T-helper 1 cell treated with Interleukin-12 subunit alpha and Interleukin-12 subunit beta and Interleukin-4 antibody, amounts not matched to agents 30 ng/mL and 1 ng/mL, for 36 hours (primary cell): ENCODE measurements around the gene CLRN3. TPM values are rescaled to one million over a fixed set of nuclear protein-coding genes. Genes with fewer than 3 reads are reported as not detected.

Experiments used
- intact Hi-C: fragments of 100-400 bp; cut with micrococcal nuclease; formaldehyde crosslinking; loops from one replicate; pipeline ENCODE4 v1.15.1; 2024
- total RNA-seq: library from RNA; stranded (reverse); gene quantifications from 2 replicates; pipeline ENCODE4 v1.2.3, GENCODE V29; 2022

CLRN3 gene
- not detected in 2 replicates for total RNA-seq

- intact Hi-C loops, result no loop called here
Observed at GRCh38 chr10:127892743-127893142, at the start of gene CLRN3. Gene CLRN3 (minus strand): TSS chr10:127892941. CDS start chr10:127892784, 157 bp downstream.

- intact Hi-C loops, result no loop called here
Observed at GRCh38 chr10:127940866-127941640, 48.3 kb upstream of the CLRN3 start.

DNA sequence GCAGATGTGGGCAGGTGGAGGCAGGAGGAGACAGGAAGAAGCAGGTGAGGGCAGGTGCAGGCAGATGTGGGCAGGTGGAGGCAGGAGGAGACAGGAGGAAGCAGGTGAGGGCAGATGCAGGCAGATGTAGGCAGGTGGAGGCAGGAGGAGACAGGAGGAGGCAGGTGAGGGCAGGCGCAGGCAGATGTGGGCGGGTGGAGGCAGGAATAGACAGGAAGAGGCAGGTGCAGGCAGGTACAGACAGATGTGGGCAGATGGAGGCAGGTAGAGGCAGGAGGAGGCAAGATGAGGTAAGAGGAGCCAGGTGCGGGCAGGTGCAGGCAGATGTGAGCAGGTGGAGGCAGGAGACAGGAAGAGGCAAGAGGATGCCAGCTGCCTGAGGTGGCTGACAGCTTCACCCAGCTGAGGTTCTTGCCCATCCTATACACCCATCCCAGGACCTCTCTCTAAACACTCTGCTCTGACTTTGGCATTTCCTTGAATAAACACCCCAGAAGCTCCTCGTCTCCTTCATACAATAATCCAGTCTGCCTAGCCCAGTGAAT lies 47.1 kb upstream of the CLRN3 start:
- intact Hi-C loops, result no loop called here

- intact Hi-C loops, result no loop called here
Observed at GRCh38 chr10:127937915-127938463, 45.2 kb upstream of the CLRN3 start.

GRCh38 chr10:127937069-127937468 lies 44.3 kb upstream of the CLRN3 start:
- intact Hi-C loops, result no loop called here

- intact Hi-C loops, result no loop called here
Observed at GRCh38 chr10:127935071-127935561, 42.4 kb upstream of the CLRN3 start.

- intact Hi-C loops, result no loop called here
Observed at GRCh38 chr10:127934383-127934782, 41.6 kb upstream of the CLRN3 start.

DNA sequence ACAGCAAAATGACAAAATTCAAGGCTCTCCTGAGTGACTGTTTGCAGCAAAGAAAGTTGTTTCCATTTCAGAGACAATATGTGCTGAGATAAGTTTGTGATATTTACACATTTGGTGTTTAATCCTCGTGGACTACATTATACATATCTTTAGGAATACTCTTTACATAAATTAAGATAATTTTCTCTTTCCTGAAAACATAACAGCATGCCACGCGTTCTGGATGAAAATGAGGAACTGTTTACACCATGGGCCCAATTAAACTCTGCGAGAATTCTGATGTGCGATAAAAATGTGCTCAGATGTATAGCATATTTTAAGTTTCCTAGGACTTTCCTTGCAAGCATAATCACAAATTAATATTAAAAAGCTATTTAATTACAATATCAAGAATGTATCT lies 40.5 kb upstream of the CLRN3 start:
- intact Hi-C loops, result no loop called here

GRCh38 chr10:127932521-127933270 lies 40.0 kb upstream of the CLRN3 start:
- intact Hi-C loops, result no loop called here

DNA sequence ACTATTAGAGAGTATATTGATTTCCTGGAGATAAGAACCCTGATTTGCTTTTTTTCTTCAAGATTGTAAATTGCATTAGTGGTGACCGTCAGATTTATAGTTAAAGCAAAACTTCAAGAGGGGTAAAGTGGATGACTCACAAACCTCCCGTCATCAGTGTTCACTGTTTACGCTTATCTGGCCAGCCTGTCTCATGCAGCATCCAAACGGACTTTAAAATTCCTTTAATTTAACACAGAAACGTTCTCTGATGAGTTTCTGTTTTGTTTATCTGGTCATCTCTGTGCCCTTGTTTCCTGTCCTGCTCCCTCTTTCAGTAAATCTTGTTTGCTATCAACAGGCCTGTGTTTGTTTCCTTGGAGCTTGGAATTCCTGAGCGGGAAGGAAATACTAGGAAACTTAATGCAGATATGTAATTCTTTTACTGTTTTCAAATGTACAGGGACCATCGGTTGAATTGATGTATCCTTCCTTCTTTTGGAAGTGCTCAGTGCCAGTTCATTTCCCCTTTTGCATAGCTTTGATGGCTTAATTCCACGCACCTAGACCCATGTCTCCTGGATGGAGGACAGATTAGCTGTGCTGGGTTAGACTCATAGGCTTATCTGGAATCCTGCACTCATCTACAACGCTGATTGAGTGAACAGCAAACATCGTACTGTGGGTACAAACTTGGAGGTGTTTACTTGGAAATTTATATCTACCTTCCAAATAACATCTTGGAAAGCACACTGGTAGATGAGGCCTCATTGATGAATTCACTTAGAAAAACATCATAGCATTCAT lies 35.5 kb upstream of the CLRN3 start:
- intact Hi-C loops, result no loop called here

GRCh38 chr10:127926455-127926854 lies 33.7 kb upstream of the CLRN3 start:
- intact Hi-C loops, result no loop called here

- intact Hi-C loops, result no loop called here
Observed at GRCh38 chr10:127925471-127926207, 32.9 kb upstream of the CLRN3 start.

- intact Hi-C loops, result no loop called here
Observed at GRCh38 chr10:127923646-127924045, 30.9 kb upstream of the CLRN3 start.

DNA sequence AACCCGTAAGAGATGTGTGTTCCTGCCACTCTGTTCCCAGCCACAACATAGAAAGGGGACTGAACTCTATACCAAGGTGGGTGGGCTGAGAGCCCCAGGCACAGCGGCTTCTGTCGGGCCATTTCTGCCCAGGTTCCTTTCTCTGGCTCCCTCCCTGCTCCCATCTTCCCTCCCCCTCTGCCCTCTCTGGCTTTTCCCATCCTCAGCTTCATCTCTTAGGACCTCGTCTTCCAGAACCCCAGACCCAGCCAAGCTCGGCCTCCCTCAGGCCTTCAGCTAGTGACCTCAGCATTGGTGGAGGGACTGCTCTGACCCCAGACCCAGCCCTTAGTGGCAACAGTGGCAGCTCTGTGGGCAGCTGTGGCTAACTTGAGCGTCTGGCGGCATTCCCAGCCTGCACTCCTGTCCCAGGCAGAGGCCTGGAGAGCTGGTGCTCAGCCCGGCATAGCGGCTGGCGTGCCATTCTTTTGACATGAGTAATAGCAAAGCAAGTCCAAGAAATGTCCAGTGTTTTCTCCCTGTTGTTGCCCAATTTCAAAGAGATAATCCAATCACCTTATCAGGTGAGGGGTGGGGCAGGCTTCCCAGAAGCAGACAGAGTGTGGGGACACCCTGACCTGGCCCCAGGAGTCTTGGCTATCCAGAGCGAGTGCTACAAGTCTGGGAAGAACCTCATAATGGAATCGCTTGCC lies 30.1 kb upstream of the CLRN3 start:
- intact Hi-C loops, result no loop called here

- intact Hi-C loops, result no loop called here
Observed at GRCh38 chr10:127922206-127922605, 29.5 kb upstream of the CLRN3 start.

GRCh38 chr10:127921753-127922145 lies 29.0 kb upstream of the CLRN3 start:
- intact Hi-C loops, result no loop called here

- intact Hi-C loops, result no loop called here
Observed at GRCh38 chr10:127921075-127921752, 28.5 kb upstream of the CLRN3 start.

- intact Hi-C loops, result no loop called here
Observed at GRCh38 chr10:127920306-127921074, 27.7 kb upstream of the CLRN3 start.
